OCI-LY3 (cell line): ENCODE data around the gene STRN4.

Experiments
- EZH2phosphoT487 ChIP-seq: fragments of 200-600 bp; shearing (Covaris generic); IDR thresholded peaks from 2 replicates; pipeline ENCODE4 v1.6.1; 2018; ENCODE audit warnings: antibody characterized with exemption, mixed run types, low read depth
- TF ChIP-seq, protein P1 (sequence below): fragments of 200-600, 300-600 bp; sonication (generic); IDR thresholded peaks from 2 replicates; pipeline ENCODE4 v1.5.1; 2014; ENCODE audit warnings: antibody characterized with exemption, low read length, low read depth

DNA sequence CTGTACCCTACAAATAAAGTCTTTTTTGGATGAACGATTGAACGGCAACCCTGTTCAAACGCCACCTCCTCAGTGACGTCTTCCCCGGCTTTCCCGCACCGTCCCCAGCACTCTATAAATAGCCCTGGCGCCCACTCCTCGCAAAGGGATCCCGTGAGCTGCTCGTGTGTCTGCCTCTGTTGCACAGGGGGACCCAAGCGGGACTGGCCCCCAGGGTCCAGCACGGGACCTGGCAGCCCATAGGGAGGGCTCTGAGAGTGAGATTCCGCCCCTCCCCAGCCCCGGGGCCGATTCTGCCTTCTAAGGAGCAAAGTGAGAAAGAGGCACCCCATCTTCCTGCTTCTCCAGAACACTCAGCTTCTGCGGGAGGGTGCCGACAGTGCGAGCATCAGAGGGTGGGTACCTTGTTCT is 8.5 kb downstream of the STRN4 start:
- TF ChIP-seq, protein P1, sequence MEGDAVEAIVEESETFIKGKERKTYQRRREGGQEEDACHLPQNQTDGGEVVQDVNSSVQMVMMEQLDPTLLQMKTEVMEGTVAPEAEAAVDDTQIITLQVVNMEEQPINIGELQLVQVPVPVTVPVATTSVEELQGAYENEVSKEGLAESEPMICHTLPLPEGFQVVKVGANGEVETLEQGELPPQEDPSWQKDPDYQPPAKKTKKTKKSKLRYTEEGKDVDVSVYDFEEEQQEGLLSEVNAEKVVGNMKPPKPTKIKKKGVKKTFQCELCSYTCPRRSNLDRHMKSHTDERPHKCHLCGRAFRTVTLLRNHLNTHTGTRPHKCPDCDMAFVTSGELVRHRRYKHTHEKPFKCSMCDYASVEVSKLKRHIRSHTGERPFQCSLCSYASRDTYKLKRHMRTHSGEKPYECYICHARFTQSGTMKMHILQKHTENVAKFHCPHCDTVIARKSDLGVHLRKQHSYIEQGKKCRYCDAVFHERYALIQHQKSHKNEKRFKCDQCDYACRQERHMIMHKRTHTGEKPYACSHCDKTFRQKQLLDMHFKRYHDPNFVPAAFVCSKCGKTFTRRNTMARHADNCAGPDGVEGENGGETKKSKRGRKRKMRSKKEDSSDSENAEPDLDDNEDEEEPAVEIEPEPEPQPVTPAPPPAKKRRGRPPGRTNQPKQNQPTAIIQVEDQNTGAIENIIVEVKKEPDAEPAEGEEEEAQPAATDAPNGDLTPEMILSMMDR, result no peak
- TF ChIP-seq EZH2phosphoT487, result no peak
